Heart left ventricle (tissue), 16 donors: ENCODE data around the gene PTPRN2. TPM values are rescaled to one million over a fixed set of nuclear protein-coding genes. Genes with fewer than 3 reads are reported as not detected.

ENCODE experiments used
- ATAC-seq, 4 donors: fragments of 200-7000 bp; cut with Tn5 transposase; one replicate each; pipeline ENCODE4 v1.9.1; 2020 to 2022; ENCODE audit warnings: moderate library complexity in 4 of 4, mild to moderate bottlenecking in 3 of 4, moderate number of reproducible peaks in 1 of 4
- DNase-seq, 5 donors: peaks; one replicate each; pipeline ENCODE4 v3.0.0-alpha.2; 2020
- H3K27ac ChIP-seq, 12 donors: fragments of 200-600 bp; sonication (generic) in 4 of 12; one replicate each; pipeline versions ENCODE4 v1.5.0 to v1.8.0; 2016 to 2022; ENCODE audit warnings: mild to moderate bottlenecking in 2 of 12
- H3K27me3 ChIP-seq, 9 donors: fragments of 200-600 bp; sonication (generic) in 2 of 9; one replicate each; pipeline versions ENCODE4 v1.5.1 to v1.8.0; 2016 to 2022; ENCODE audit warnings: mild to moderate bottlenecking in 3 of 9
- H3K36me3 ChIP-seq, 9 donors: fragments of 200-600 bp; sonication (generic) in 2 of 9; one replicate each; pipeline versions ENCODE4 v1.5.0 to v1.8.0; 2018 to 2022; ENCODE audit warnings: mild to moderate bottlenecking in 2 of 9
- H3K4me1 ChIP-seq, 12 donors: fragments of 200-600 bp; sonication (generic) in 4 of 12; one replicate each; pipeline versions ENCODE4 v1.5.0 to v1.8.0; 2016 to 2022; ENCODE audit warnings: mild to moderate bottlenecking in 3 of 12
- H3K4me3 ChIP-seq, 12 donors: fragments of 200-600 bp; sonication (generic) in 4 of 12; one replicate each; pipeline versions ENCODE4 v1.5.0 to v1.8.0; 2017 to 2022; ENCODE audit warnings: mild to moderate bottlenecking in 9 of 12, moderate library complexity in 4 of 12
- H3K9me3 ChIP-seq, 12 donors: fragments of 200-600 bp; sonication (generic) in 4 of 12; one replicate each; pipeline versions ENCODE4 v1.5.0 to v1.8.0; 2016 to 2022; ENCODE audit warnings: mild to moderate bottlenecking in 1 of 12
- CTCF ChIP-seq, 12 donors: fragments of 200-600 bp; sonication (generic) in 4 of 12; IDR thresholded peaks; one replicate each; pipeline versions ENCODE4 v1.5.0 to v1.8.0; 2018 to 2022; ENCODE audit warnings: antibody characterized with exemption in 12 of 12, mild to moderate bottlenecking in 5 of 12
- POLR2A ChIP-seq, 2 donors: fragments of 450-650 bp; IDR thresholded peaks; one replicate each; pipeline ENCODE4 v1.6.1; 2017; ENCODE audit warnings: antibody characterized with exemption in 2 of 2, mild to moderate bottlenecking in 2 of 2, moderate library complexity in 2 of 2
- WGBS, 4 donors: extraction: QIAGEN DNeasy Blood & Tissue Kit in 2 of 4; methylation state at CpG; one replicate each; pipeline versions ENCODE4 v1.1.5 to v1.1.7; 2013 to 2018; 5-methylcytosine and 5-hydroxymethylcytosine counted together
- intact Hi-C, 10 donors: fragments of 100-400 bp; cut with DNase I; formaldehyde crosslinking; loops; one replicate each; pipeline versions ENCODE4 v1.11.1 to v1.14.2; 2022
- polyA plus RNA-seq, 2 donors: library from polyadenylated mRNA; stranded (reverse); fragments of 200-250 nt; gene quantifications; one replicate each; pipeline ENCODE4 v1.2.3, GENCODE V29; 2013
- total RNA-seq, 9 donors: library from RNA; depleted of rRNA in 2 of 9; stranded (reverse); fragments of >200 nt in 2 of 9; fragmentation: NEBNext Ultra II Directional in 3 of 9; extraction: Animal tissue kit (Norgen Biotek cat#: 25700) in 3 of 9; gene quantifications; one replicate each; pipeline versions ENCODE4 v1.1.0 to v1.2.4, GENCODE V29; 2016 to 2023
- donor health status: ischemic (EF 13 %, LVEDD 7.1; RV severe dilation, severe dysfunction).
- donor health status: healthy with polysubstance abuse.
- donor health status: DM: no; HTN: yes; CAD: no.
- donor health status: DM: no; HTN: no; CAD: no.
- donor health status: ischemic (EF 25% LVEDD 6.9; RV normal size, moderate dysfunction).
- donor health status: ischemic (EF 25% LVEDD 5.7; RV mildly dilated, moderate dysfunction).
- donor health status: healthy.
- donor health status: DM: yes; HTN: yes; CAD: no.
- donor health status: ischemic (EF 35%, LVEDD 5.7; RV mildly dilated, moderate dysfunction).
- donor health status: nonischemic (EF 11% LVEDD 7.7; RV severe dilation, severe dysfunction).
- donor health status: DM: yes; HTN: yes; CAD: no.
- donor health status: PGD.
- donor health status: ischemic (EF 29% LVEDD 5.4; RV normal size, mild dysfunction).
- donor health status: nonischemic (EF 23%, LVEDD 6.1; RV moderate dilation, normal function).

Gene PTPRN2
- total and polyA plus RNA-seq, 11 donors, result 0.61 to 2.3 (median 1.3) TPM

DNA sequence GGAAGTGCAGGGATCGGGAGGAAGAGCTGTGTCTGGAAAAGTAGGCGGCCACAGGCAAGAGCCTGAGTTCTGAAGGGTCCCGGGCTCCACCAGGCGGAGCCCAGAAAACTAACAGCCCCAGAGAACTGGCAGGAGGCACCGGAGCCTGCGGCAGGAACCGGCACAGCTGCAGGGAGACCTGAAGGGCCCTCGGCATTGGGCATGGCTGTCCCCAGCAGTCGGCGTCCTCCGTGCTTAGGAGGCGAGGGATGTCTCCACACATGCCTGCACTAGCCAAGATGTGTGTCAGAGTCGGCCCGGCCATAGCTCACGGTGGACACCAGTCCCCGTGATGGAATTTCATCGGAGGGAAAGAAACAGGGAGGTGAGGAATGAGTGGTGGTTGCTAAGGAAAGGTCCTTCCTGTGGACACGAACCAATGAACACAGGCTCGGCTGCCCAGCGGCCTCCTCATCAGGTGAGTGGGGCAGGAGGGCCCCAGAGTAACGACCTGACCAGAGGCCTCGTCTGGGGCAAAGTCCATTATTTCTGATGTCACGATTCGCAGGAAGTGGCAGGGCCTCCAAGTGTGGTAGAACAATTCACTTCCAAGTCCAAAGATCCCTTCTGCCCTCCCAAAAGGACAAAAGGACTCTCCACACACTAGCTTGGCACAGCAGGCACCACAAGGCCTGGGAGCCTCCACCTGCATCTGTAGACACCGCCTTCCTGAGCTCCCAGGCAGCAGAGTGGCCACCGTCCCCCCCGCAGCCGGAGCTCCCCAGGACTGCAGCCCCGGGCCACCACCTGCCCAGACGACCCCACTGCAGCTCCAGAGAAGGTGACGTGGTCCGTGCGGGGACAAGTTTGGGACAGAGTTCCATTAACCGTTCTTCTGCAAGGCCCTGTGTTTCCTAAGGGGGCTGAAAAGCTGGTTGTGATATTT, 444.2 kb downstream of the PTPRN2 start:
- H3K4me1 ChIP-seq, result no peaks in the 10 kb centered on the region
- intact Hi-C loops, result no loop called here
- H3K9me3 ChIP-seq, result peaks cover 0 to 10% (median 0%) of the 10 kb centered on the region in 12 donors

GRCh38 chr7:158142657-158143056, 445.0 kb downstream of the PTPRN2 start:
- H3K27ac ChIP-seq, result no peak overlapping the region
- H3K4me1 ChIP-seq, result no peaks in the 10 kb centered on the region
- DNase-seq (no peak), ATAC-seq (no peak)
- 82 to 86% (median 84%) methylated on average over 12 of the region's 12 CpGs for WGBS, 4 donors
- H3K27me3 ChIP-seq, result no peaks in the 10 kb centered on the region
- intact Hi-C loops, result no loop called here
- no peak for TF ChIP-seq CTCF (IDR thresholded peaks at IDR 0.05)
- no peak for TF ChIP-seq POLR2A (IDR thresholded peaks at IDR 0.05)
- H3K4me3 ChIP-seq, result no peak overlapping the region
- peaks cover 0 to 10% (median 0%) of the 10 kb centered on the region in 12 donors for H3K9me3 ChIP-seq
- H3K36me3 ChIP-seq, result no peaks in the 10 kb centered on the region

More for the DNA sequence above, 444.2 kb downstream of the PTPRN2 start:
- no peak overlapping the region for H3K27ac ChIP-seq
- ATAC-seq (no peak), DNase-seq (no peak)
- H3K27me3 ChIP-seq, result no peaks in the 10 kb centered on the region
- H3K36me3 ChIP-seq, result no peaks in the 10 kb centered on the region
- no peak overlapping the region for H3K4me3 ChIP-seq
- TF ChIP-seq CTCF (IDR thresholded peaks at IDR 0.05) (no peak), POLR2A (IDR thresholded peaks at IDR 0.05) (no peak)
- 88 to 90% (median 88%) methylated on average over 30 to 34 of the region's 34 CpGs for WGBS, 4 donors

- Histone ChIP-seq H3K4me1 (no peaks in the 10 kb centered on the region), H3K36me3 (no peaks in the 10 kb centered on the region), H3K27me3 (no peaks in the 10 kb centered on the region), H3K9me3 (peaks cover 0 to 10% (median 0%) of the 10 kb centered on the region in 12 donors), H3K4me3 (no peak overlapping the region), H3K27ac (no peak overlapping the region)
- WGBS, 4 donors, result 82 to 92% (median 87%) methylated on average over 39 of the region's 39 CpGs
- DNase-seq, result no peak
- no peak for TF ChIP-seq CTCF (IDR thresholded peaks at IDR 0.05)
- TF ChIP-seq POLR2A (IDR thresholded peaks at IDR 0.05), result no peak
- intact Hi-C loops, result no loop called here
- ATAC-seq, result no peak
These were observed 445.7 kb downstream of the PTPRN2 start for GRCh38 chr7:158141806-158142518.

DNA sequence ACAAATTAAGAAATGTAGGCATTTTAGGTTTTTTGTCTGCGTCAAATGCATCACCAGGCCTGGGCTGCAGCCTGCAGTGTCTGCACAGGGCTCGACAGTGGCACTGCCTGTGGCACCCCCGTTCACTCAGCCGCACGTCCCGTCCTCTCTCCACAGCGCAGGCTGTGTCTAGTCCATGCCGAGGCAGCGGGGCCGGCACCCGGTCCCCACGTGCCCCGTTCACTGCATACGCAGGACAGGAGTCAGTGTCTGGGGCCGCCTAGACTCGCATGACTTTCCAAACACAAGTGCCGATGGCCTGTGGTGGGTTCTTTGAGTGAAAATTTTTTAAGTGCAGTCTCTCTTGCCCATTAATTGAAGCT, 446.4 kb downstream of the PTPRN2 start:
- H3K27ac ChIP-seq, result no peak overlapping the region
- H3K4me3 ChIP-seq, result no peak overlapping the region
- H3K36me3 ChIP-seq, result no peaks in the 10 kb centered on the region
- ATAC-seq (no peak), DNase-seq (no peak)
- H3K4me1 ChIP-seq, result no peaks in the 10 kb centered on the region
- H3K27me3 ChIP-seq, result no peaks in the 10 kb centered on the region
- 86 to 93% (median 89%) methylated on average over 17 of the region's 17 CpGs for WGBS, 4 donors
- intact Hi-C loops, result no loop called here
- peaks cover 0 to 10% (median 0%) of the 10 kb centered on the region in 12 donors for H3K9me3 ChIP-seq
- TF ChIP-seq CTCF (IDR thresholded peaks at IDR 0.05), result no peak
- TF ChIP-seq POLR2A (IDR thresholded peaks at IDR 0.05), result no peak
